ENCODE data around the gene ASGR1. TPM values are rescaled to one million over a fixed set of nuclear protein-coding genes. Genes with fewer than 3 reads are reported as not detected.

Gene ASGR1
- polyA plus RNA-seq, 2 donors: 0.84 to 2.0 TPM

DNA sequence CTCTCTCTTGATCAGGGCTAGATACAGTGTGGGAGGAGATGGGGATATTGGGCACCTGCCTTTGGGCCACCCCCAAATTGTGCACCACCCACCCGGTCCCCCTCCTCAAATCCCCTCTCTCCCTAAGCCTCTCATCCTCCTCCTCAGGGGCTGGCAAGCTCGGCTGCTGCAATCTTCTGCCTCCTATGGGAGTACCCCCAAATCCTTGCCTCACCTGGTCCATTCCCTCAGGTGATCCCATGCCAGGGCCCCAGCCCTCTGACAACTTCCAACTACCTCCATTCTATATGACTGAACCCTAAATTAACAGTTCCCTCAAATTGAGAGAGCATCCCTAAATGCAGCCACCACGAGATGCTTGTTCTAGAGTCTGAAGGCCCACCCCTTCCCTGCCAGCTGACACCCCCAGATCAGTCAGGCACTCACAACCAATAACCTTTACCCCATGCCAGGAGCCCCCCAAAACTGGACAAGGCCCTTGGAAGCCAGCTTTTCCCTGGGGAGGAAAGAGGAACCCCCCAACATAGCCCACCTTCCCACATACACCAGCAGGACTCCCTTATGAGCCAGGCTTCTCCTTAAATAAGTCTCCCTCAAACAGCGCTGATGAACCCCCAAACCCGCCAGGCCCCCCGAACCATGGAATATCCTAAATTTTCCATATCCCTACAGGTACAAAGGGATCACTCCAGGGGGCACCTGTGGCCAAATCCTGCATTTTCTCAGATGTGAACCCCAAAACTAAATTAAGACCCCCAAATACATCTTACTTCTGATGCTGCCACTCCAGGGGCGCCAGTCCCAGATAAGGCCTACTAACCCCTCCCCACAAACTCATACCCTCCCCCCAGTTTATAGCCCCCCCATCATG is 37.3 kb upstream of the ASGR1 start:
- H3K27me3 ChIP-seq (ENCODE audit: control insufficient read depth in 1 of 2, insufficient read depth in 2 of 2, low read length in 2 of 2): no peaks in the 10 kb centered on the region
- peaks cover 0 to 3% of the 10 kb centered on the region in 2 donors for H3K36me3 ChIP-seq (ENCODE audit: control insufficient read depth in 2 of 2, insufficient read depth in 2 of 2, low read length in 1 of 2)
- H3K27ac ChIP-seq (ENCODE audit: low read depth in 2 of 2, low read length in 1 of 2): peak overlapping the region; percentile 27 to 35
- peak overlapping the region; percentile 6 to 49 for H3K4me3 ChIP-seq (ENCODE audit: low read depth in 1 of 2, low read length in 2 of 2)
- H3K9me3 ChIP-seq (ENCODE audit: control insufficient read depth in 2 of 2, insufficient read depth in 1 of 2, low read depth in 1 of 2, low read length in 1 of 2): no peaks in the 10 kb centered on the region
- WGBS, 2 donors: 22 to 27% methylated on average over 7 of the region's 7 CpGs
- H3K4me1 ChIP-seq (ENCODE audit: control insufficient read depth in 2 of 2, insufficient read depth in 2 of 2, low read length in 1 of 2): peaks cover 2 to 14% of the 10 kb centered on the region in 2 donors

DNA sequence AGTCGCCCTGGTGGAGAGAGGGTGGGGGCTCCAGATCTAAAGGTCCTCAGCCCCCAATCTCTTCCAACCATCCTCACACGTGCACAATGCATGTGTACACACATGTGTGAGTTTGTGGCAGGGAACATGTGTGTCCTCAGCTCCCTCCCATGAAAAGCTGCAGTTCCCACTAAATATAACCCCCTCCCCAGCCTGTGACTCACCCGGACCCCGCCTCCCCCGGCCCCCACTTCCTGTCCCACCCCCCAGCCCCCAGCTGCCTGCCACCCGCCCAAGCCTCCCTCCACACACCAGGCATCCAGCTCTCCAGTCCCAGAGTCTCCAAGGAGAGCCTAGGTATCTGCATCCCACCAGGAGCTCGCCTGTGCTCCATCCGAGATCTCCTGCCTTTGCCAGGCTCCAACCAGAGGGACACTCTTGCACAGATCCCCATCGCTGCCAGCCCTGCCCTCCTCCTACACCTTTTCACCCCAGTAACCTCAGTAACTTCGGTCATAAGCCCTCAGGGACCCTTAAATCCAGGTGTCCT is 36.5 kb upstream of the ASGR1 start:
- peak overlapping the region; percentile 51 to 88 for H3K27ac ChIP-seq (ENCODE audit: low read depth in 2 of 2, low read length in 1 of 2)
- 17 to 21% methylated on average over 10 of the region's 10 CpGs for WGBS, 2 donors
- H3K4me1 ChIP-seq (ENCODE audit: control insufficient read depth in 2 of 2, insufficient read depth in 2 of 2, low read length in 1 of 2): peaks cover 0 to 7% of the 10 kb centered on the region in 2 donors
- no peaks in the 10 kb centered on the region for H3K27me3 ChIP-seq (ENCODE audit: control insufficient read depth in 1 of 2, insufficient read depth in 2 of 2, low read length in 2 of 2)
- H3K4me3 ChIP-seq (ENCODE audit: low read depth in 1 of 2, low read length in 2 of 2): no peak overlapping the region
- H3K36me3 ChIP-seq (ENCODE audit: control insufficient read depth in 2 of 2, insufficient read depth in 2 of 2, low read length in 1 of 2): no peaks in the 10 kb centered on the region
- no peaks in the 10 kb centered on the region for H3K9me3 ChIP-seq (ENCODE audit: control insufficient read depth in 2 of 2, insufficient read depth in 1 of 2, low read depth in 1 of 2, low read length in 1 of 2)

DNA sequence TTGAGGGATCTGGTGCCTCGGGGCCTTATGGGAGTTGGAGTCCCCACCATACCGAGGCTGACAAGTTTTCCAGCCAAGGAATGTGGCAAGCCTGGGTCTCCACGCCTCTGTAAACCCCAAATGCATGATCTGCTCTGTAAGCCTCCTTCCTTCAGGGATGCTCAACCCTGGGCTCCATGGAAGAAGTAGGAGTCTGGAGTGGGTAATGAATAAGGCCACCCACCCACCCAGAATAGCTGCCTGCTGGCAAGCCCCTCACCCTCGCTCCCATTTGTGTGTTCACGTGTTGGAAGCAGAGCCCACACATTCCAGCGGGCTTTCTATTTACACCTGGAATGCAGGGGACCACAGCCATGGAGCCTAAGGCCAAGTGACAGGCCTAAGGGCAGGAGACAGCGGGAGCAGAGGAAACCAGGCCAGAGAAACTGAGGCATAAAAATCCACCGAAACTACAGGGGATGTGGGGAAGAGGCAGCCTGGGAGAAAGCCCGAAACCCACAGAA is 36.0 kb upstream of the ASGR1 start:
- H3K27ac ChIP-seq (ENCODE audit: low read depth in 2 of 2, low read length in 1 of 2): peak overlapping the region; percentile 71 to 88
- 19 to 25% methylated on average over 9 of the region's 9 CpGs for WGBS, 2 donors
- no peaks in the 10 kb centered on the region for H3K9me3 ChIP-seq (ENCODE audit: control insufficient read depth in 2 of 2, insufficient read depth in 1 of 2, low read depth in 1 of 2, low read length in 1 of 2)
- peak overlapping the region in 1 of 2 donors; percentile 40 for H3K4me3 ChIP-seq (ENCODE audit: low read depth in 1 of 2, low read length in 2 of 2)
- peaks cover 0 to 7% of the 10 kb centered on the region in 2 donors for H3K4me1 ChIP-seq (ENCODE audit: control insufficient read depth in 2 of 2, insufficient read depth in 2 of 2, low read length in 1 of 2)
- H3K36me3 ChIP-seq (ENCODE audit: control insufficient read depth in 2 of 2, insufficient read depth in 2 of 2, low read length in 1 of 2): no peaks in the 10 kb centered on the region
- H3K27me3 ChIP-seq (ENCODE audit: control insufficient read depth in 1 of 2, insufficient read depth in 2 of 2, low read length in 2 of 2): no peaks in the 10 kb centered on the region

DNA sequence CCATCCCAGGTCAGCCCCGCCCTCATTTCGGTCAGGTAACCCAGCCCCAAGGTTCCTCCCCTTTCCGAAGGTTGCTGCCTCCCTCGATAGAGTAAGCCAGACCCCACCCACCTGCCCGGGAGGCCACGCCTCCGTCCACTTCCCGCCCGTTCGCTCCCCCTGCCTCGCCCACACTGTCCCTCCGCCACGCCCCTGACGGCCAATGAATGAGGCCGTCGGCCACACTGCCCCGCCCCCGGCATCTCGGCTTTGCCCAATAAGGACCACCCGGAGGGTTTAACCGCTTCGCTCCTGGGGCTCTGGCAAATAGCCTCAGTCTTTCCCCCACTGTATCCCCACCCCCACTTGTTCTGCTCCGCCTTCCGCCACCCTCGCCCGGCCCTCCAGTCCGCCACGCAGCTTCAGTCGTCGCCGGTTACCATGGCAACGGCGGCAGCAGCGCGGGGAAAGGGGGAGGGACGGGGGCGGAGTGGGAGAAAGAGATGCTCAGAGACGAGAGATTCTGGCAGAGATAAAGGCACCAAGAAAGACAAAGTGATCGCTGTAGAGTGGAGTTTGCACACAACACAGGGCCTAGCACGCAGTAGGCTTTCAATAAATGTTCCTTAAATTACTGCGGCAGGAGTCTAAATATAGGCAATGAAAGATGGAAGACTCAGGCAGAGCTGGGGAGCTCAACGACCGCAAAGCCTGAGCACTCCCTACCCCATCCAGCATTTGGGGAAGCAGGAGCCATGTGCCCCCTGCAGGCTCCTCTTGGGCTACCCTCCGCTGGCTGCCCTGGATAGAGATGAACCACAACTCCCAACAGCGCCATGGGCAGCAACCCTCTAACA is 35.3 kb upstream of the ASGR1 start:
- Histone ChIP-seq H3K4me1 (ENCODE audit: control insufficient read depth in 2 of 2, insufficient read depth in 2 of 2, low read length in 1 of 2) (peaks cover 0 to 6% of the 10 kb centered on the region in 2 donors), H3K9me3 (ENCODE audit: control insufficient read depth in 2 of 2, insufficient read depth in 1 of 2, low read depth in 1 of 2, low read length in 1 of 2) (no peaks in the 10 kb centered on the region)
- 1% methylated on average over 44 to 45 of the region's 45 CpGs for WGBS, 2 donors

DNA sequence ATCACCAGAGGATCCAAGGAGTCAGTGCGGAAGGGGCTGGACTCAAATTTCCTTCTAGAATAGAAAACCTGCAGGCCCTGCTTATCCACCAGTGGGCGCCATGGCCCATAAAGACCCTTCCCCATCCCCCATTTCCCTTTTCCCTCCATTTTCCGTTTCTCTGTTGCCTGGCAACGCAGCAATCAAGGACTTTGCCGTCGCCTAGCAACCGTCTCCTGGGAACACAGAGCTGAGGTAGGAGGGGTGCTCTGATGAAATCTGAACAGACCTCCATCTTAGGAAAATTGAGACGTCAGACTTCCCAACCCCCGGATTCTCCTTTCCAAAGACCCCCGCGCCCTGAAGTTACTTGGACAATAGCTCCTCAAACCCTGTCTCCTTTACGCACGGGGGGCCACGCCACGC is 34.7 kb upstream of the ASGR1 start:
- peak overlapping the region in 1 of 2 donors; percentile 42 for H3K4me3 ChIP-seq (ENCODE audit: low read depth in 1 of 2, low read length in 2 of 2)
- H3K9me3 ChIP-seq (ENCODE audit: control insufficient read depth in 2 of 2, insufficient read depth in 1 of 2, low read depth in 1 of 2, low read length in 1 of 2): no peaks in the 10 kb centered on the region
- H3K27ac ChIP-seq (ENCODE audit: low read depth in 2 of 2, low read length in 1 of 2): peak overlapping the region in 1 of 2 donors; percentile 68
- H3K27me3 ChIP-seq (ENCODE audit: control insufficient read depth in 1 of 2, insufficient read depth in 2 of 2, low read length in 2 of 2): no peaks in the 10 kb centered on the region
- WGBS, 2 donors: 4 to 8% methylated on average over 15 of the region's 15 CpGs
- peaks cover 0 to 5% of the 10 kb centered on the region in 2 donors for H3K4me1 ChIP-seq (ENCODE audit: control insufficient read depth in 2 of 2, insufficient read depth in 2 of 2, low read length in 1 of 2)
- no peaks in the 10 kb centered on the region for H3K36me3 ChIP-seq (ENCODE audit: control insufficient read depth in 2 of 2, insufficient read depth in 2 of 2, low read length in 1 of 2)

More for the DNA sequence above, 35.3 kb upstream of the ASGR1 start:
- Histone ChIP-seq H3K27ac (ENCODE audit: low read depth in 2 of 2, low read length in 1 of 2) (peak overlapping the region; percentile 71 to 88), H3K27me3 (ENCODE audit: control insufficient read depth in 1 of 2, insufficient read depth in 2 of 2, low read length in 2 of 2) (no peaks in the 10 kb centered on the region), H3K4me3 (ENCODE audit: low read depth in 1 of 2, low read length in 2 of 2) (peak overlapping the region; percentile 40 to 42), H3K36me3 (ENCODE audit: control insufficient read depth in 2 of 2, insufficient read depth in 2 of 2, low read length in 1 of 2) (no peaks in the 10 kb centered on the region)

DNA sequence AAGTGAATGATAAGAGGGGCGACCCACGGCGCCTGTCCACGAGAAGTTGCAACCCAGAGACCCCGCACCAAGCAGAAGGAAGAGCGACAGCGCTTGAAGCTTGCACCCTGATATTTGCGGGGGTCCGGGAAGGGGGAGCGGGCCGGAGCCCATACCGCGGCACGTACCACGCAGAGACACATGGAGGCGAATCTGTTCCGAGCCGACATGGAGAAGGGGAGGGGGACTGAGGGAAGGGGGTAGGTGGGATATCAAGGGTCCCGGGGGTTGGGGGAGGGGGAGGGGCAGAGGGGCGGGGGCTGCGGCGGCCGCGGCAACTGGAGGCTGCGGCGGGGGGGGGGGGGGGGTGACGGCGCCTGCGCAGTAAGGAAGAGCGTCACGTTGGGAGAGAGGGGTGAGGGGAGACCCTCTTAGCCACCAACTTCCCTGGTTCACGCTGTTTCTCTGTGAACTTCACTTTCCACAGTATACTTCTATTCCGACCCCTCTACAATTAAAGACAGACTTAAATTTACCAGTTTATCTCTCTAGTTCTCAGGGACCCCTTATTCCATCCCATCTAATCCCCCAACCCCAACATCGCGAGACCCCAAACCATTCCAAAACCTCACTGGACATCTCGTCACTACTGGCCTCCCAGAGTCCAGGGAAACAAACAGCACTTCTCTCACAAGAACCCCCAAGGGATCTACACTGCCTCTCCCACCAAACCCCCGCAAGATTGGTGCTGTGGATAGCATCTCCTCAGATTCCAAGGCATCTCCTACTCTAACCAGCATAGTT is 32.5 kb upstream of the ASGR1 start:
- Histone ChIP-seq H3K27me3 (ENCODE audit: control insufficient read depth in 1 of 2, insufficient read depth in 2 of 2, low read length in 2 of 2) (no peaks in the 10 kb centered on the region), H3K4me3 (ENCODE audit: low read depth in 1 of 2, low read length in 2 of 2) (no peak overlapping the region), H3K9me3 (ENCODE audit: control insufficient read depth in 2 of 2, insufficient read depth in 1 of 2, low read depth in 1 of 2, low read length in 1 of 2) (no peaks in the 10 kb centered on the region), H3K4me1 (ENCODE audit: control insufficient read depth in 2 of 2, insufficient read depth in 2 of 2, low read length in 1 of 2) (peaks cover 2 to 4% of the 10 kb centered on the region in 2 donors), H3K36me3 (ENCODE audit: control insufficient read depth in 2 of 2, insufficient read depth in 2 of 2, low read length in 1 of 2) (no peaks in the 10 kb centered on the region), H3K27ac (ENCODE audit: low read depth in 2 of 2, low read length in 1 of 2) (no peak overlapping the region)
- 38 to 56% methylated on average over 17 to 36 of the region's 37 CpGs for WGBS, 2 donors

DNA sequence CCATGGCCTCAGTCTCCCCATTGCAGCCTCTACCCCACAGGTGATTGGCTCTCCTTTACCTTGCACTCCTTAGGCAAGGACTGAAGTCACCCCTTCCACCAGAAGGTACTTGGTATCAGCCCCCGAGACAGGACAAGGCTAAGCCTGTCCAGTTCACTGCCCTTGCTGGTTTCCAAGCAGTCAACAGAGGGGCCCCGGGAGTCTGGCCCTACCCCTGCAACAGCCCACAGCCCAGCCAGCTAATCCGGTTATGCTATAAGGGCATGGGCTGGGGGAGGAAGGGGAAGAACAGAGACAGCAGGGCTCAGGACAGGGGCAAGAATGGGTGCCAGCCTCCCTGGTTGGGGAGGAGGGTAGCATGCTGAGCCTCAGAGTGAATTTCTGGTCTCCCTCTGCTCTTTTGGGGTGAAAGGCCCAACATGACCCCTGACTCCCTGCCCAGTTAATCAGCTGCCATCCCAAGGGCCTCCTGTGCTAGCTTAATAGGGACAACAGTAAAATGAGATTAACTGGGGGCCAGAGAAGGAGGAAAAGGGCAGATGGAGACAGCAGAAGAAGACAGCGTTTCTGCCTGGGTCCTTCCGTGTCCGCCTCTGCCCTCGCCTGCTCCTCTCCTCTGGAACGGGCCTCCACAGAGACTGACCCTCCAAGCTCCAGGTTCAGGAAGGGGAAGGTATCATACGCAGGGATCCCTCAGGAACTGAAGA is 29.7 kb upstream of the ASGR1 start:
- 86 to 88% methylated on average over 9 of the region's 9 CpGs for WGBS, 2 donors
- Histone ChIP-seq H3K36me3 (ENCODE audit: control insufficient read depth in 2 of 2, insufficient read depth in 2 of 2, low read length in 1 of 2) (peaks cover 0 to 4% of the 10 kb centered on the region in 2 donors), H3K27me3 (ENCODE audit: control insufficient read depth in 1 of 2, insufficient read depth in 2 of 2, low read length in 2 of 2) (no peaks in the 10 kb centered on the region), H3K4me1 (ENCODE audit: control insufficient read depth in 2 of 2, insufficient read depth in 2 of 2, low read length in 1 of 2) (peaks cover 3 to 13% of the 10 kb centered on the region in 2 donors), H3K27ac (ENCODE audit: low read depth in 2 of 2, low read length in 1 of 2) (no peak overlapping the region), H3K9me3 (ENCODE audit: control insufficient read depth in 2 of 2, insufficient read depth in 1 of 2, low read depth in 1 of 2, low read length in 1 of 2) (no peaks in the 10 kb centered on the region), H3K4me3 (ENCODE audit: low read depth in 1 of 2, low read length in 2 of 2) (no peak overlapping the region)

DNA sequence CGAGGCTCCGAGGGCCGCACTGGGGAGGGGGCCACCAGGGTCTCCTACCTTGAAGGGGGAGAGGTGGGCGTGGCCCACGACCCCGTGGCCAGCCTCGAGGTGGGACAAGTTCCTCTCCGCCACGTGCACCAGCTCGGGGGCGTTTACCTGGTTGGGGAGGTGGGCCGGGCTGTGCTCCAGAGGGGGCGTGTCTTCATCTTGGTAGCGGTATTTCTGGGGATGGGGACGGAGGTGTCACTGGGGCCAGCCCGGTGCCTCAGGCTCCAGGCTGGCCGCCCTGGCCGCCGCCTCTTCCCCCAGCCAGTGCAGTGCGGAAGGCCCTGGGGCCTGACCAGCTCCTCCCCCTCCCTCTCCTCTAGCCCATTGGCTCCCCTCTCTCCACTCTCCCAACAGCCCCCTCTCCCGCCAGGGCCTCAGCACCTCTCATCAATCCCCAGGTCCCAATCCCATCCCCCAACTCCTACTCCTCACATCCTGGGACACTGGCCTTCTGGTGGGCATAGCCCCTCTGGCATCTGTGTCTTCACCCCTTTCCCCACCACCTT is 28.9 kb upstream of the ASGR1 start:
- H3K27ac ChIP-seq (ENCODE audit: low read depth in 2 of 2, low read length in 1 of 2): no peak overlapping the region
- H3K27me3 ChIP-seq (ENCODE audit: control insufficient read depth in 1 of 2, insufficient read depth in 2 of 2, low read length in 2 of 2): no peaks in the 10 kb centered on the region
- H3K9me3 ChIP-seq (ENCODE audit: control insufficient read depth in 2 of 2, insufficient read depth in 1 of 2, low read depth in 1 of 2, low read length in 1 of 2): no peaks in the 10 kb centered on the region
- peaks cover 0 to 11% of the 10 kb centered on the region in 2 donors for H3K36me3 ChIP-seq (ENCODE audit: control insufficient read depth in 2 of 2, insufficient read depth in 2 of 2, low read length in 1 of 2)
- no peak overlapping the region for H3K4me3 ChIP-seq (ENCODE audit: low read depth in 1 of 2, low read length in 2 of 2)
- peaks cover 3 to 13% of the 10 kb centered on the region in 2 donors for H3K4me1 ChIP-seq (ENCODE audit: control insufficient read depth in 2 of 2, insufficient read depth in 2 of 2, low read length in 1 of 2)
- 66 to 69% methylated on average over 21 of the region's 21 CpGs for WGBS, 2 donors
